ENCODE measurements around the gene FRG2B. TPM values are rescaled to one million over a fixed set of nuclear protein-coding genes. Genes with fewer than 3 reads are reported as not detected.
"Not testable (repeated sequence)": the region's sequence is repeated elsewhere in the genome, so short reads cannot be mapped to it uniquely, and the experiment has no call there.

FRG2B gene
- total RNA-seq, 1 donor from 2014 or later: not detected

- DNase-seq (ENCODE audit: extremely low spot score, unreplicated experiment); H3K27me3 Mint-ChIP-seq (ENCODE audit: unreplicated experiment); H3K9me3 Mint-ChIP-seq (ENCODE audit: unreplicated experiment); H3K27ac Mint-ChIP-seq (ENCODE audit: unreplicated experiment); H3K4me3 Mint-ChIP-seq (ENCODE audit: unreplicated experiment); H3K36me3 Mint-ChIP-seq (ENCODE audit: unreplicated experiment); H3K4me1 Mint-ChIP-seq (ENCODE audit: unreplicated experiment): not testable (repeated sequence)
Measured at GRCh38 chr10:133622544-133622943, 4.1 kb downstream of the FRG2B start.

GRCh38 chr10:133618851-133619250 is 7.7 kb downstream of the FRG2B start:
- no peaks in the 10 kb centered on the region for H3K4me1 Mint-ChIP-seq (ENCODE audit: unreplicated experiment)
- H3K4me3 Mint-ChIP-seq (ENCODE audit: unreplicated experiment): no peak overlapping the region
- H3K27ac Mint-ChIP-seq (ENCODE audit: unreplicated experiment): no peak overlapping the region
- peaks cover 16% of the 10 kb centered on the region for H3K9me3 Mint-ChIP-seq (ENCODE audit: unreplicated experiment)
- no peak for DNase-seq (ENCODE audit: extremely low spot score, unreplicated experiment)
- TF ChIP-seq CTCF (IDR thresholded peaks at IDR 0.05): no peak
- no peaks in the 10 kb centered on the region for H3K27me3 Mint-ChIP-seq (ENCODE audit: unreplicated experiment)
- no peaks in the 10 kb centered on the region for H3K36me3 Mint-ChIP-seq (ENCODE audit: unreplicated experiment)

GRCh38 chr10:133617196-133617595 is 9.4 kb downstream of the FRG2B start:
- peaks cover 2% of the 10 kb centered on the region for H3K27me3 Mint-ChIP-seq (ENCODE audit: unreplicated experiment)
- H3K36me3 Mint-ChIP-seq (ENCODE audit: unreplicated experiment): no peaks in the 10 kb centered on the region
- no peak for TF ChIP-seq CTCF (IDR thresholded peaks at IDR 0.05)
- H3K9me3 Mint-ChIP-seq (ENCODE audit: unreplicated experiment): peaks cover 16% of the 10 kb centered on the region
- no peaks in the 10 kb centered on the region for H3K4me1 Mint-ChIP-seq (ENCODE audit: unreplicated experiment)
- DNase-seq (ENCODE audit: extremely low spot score, unreplicated experiment): no peak
- no peak overlapping the region for H3K27ac Mint-ChIP-seq (ENCODE audit: unreplicated experiment)
- H3K4me3 Mint-ChIP-seq (ENCODE audit: unreplicated experiment): no peak overlapping the region

GRCh38 chr10:133616371-133617130 is 10.0 kb downstream of the FRG2B start:
- DNase-seq (ENCODE audit: extremely low spot score, unreplicated experiment): no peak
- H3K4me1 Mint-ChIP-seq (ENCODE audit: unreplicated experiment): no peaks in the 10 kb centered on the region
- H3K4me3 Mint-ChIP-seq (ENCODE audit: unreplicated experiment): no peak overlapping the region
- no peak for TF ChIP-seq CTCF (IDR thresholded peaks at IDR 0.05)
- peaks cover 2% of the 10 kb centered on the region for H3K27me3 Mint-ChIP-seq (ENCODE audit: unreplicated experiment)
- H3K27ac Mint-ChIP-seq (ENCODE audit: unreplicated experiment): no peak overlapping the region
- H3K36me3 Mint-ChIP-seq (ENCODE audit: unreplicated experiment): no peaks in the 10 kb centered on the region
- peaks cover 20% of the 10 kb centered on the region for H3K9me3 Mint-ChIP-seq (ENCODE audit: unreplicated experiment)

- peaks cover 2% of the 10 kb centered on the region for H3K27me3 Mint-ChIP-seq (ENCODE audit: unreplicated experiment)
- no peaks in the 10 kb centered on the region for H3K36me3 Mint-ChIP-seq (ENCODE audit: unreplicated experiment)
- H3K4me1 Mint-ChIP-seq (ENCODE audit: unreplicated experiment): no peaks in the 10 kb centered on the region
- H3K27ac Mint-ChIP-seq (ENCODE audit: unreplicated experiment): no peak overlapping the region
- no peak overlapping the region for H3K4me3 Mint-ChIP-seq (ENCODE audit: unreplicated experiment)
- no peak for TF ChIP-seq CTCF (IDR thresholded peaks at IDR 0.05)
- peaks cover 19% of the 10 kb centered on the region for H3K9me3 Mint-ChIP-seq (ENCODE audit: unreplicated experiment)
- no peak for DNase-seq (ENCODE audit: extremely low spot score, unreplicated experiment)
Measured at GRCh38 chr10:133614830-133615580, 11.6 kb downstream of the FRG2B start.
